GM18867 (cell line): ENCODE data around the gene LRRC4C.

Source experiments
- ATAC-seq: cut with Tn5 transposase; IDR thresholded peaks from one replicate; pipeline ENCODE4 v1.9.1; 2021; ENCODE audit warnings: mild to moderate bottlenecking, moderate library complexity; ENCODE audit not compliant: unreplicated experiment

The LRRC4C gene

DNA sequence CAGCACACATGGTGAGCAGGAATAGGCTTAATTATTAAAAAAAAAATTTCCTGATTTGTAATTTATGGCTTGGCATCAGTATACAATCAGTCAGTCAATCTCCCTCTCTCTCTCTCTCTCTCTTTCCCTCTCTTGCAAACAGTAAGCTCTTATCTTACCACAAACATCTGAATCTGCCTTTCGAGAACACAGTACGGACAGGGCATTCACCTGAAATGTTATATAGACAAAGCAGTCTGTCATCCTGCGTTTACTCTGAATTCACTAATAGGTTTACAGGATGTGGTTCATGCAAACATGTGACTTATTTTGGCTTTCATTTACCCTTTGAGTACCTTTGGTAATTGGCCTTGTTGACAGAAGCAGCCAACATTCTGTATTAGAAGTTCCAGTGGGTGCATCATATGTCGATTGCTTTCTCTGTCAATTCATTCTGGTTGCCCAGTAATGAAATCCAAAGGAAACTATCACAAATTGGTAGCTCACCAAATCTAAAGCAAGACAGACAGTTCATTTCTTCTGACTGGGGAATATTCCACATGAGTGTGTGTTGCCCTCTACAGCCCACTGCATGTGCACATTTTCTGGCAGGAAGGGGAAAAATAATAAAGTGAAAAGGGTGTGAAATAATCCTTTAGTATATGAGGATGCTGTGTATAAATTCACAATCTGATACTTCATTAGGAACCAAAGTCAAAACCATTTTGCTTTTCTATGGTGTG, 1058.2 kb downstream of the LRRC4C start:
- no peak for ATAC-seq

DNA sequence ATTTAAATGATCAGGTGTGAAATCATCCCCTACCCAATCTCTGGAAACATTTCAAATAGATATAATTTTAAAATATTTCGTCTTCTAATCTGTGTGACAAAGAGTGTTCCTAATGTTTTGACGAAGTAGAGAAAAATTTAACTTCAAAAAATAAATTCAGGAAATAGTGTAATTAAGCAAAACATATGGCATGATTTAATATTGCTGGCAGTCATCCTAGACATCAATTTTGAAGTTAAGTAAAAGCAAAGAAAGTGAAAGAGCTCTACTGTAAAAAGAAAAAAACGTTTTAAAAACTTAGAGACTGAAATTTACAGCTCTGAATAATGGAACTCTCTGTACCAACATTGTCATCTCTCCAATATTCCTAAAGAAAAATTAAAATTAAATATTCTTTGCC, 1062.3 kb downstream of the LRRC4C start:
- ATAC-seq = no peak

DNA sequence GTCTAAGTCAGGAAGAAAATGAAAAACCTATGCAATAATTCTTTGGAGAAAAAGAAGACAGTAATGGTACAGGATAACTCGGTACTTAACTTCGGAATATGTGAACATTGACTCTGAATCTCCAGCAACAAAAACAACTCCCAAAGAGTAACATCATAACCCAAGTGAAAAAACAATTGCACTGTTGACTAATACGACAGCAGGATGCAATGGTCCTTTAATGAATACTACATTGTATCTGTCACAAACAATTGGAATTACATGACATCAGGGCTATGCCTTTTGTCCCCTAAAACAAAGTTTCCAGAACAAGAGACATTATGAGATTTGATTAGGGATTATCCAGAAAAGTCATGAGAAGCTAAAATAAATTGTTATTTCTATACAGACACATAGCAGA, 1065.9 kb downstream of the LRRC4C start:
- ATAC-seq = no peak

DNA sequence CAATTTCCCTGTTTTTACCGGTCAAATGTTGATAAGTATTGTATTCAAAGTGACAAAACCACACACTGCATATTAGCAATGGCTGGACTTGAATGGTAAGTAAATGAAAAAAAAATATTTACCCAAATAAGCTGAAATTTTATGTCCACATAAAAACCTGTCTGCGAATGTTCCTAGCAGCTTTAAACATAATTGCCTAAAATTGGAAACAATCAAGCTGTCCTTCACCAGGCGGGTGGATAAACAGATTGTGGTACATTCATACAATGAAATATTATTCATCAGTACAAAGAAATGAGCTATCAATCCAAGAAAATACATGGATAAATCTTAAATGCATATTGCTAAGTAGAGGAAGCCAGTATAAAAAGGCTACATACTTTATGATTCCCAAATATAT, 1067.8 kb downstream of the LRRC4C start:
- ATAC-seq = no peak

DNA sequence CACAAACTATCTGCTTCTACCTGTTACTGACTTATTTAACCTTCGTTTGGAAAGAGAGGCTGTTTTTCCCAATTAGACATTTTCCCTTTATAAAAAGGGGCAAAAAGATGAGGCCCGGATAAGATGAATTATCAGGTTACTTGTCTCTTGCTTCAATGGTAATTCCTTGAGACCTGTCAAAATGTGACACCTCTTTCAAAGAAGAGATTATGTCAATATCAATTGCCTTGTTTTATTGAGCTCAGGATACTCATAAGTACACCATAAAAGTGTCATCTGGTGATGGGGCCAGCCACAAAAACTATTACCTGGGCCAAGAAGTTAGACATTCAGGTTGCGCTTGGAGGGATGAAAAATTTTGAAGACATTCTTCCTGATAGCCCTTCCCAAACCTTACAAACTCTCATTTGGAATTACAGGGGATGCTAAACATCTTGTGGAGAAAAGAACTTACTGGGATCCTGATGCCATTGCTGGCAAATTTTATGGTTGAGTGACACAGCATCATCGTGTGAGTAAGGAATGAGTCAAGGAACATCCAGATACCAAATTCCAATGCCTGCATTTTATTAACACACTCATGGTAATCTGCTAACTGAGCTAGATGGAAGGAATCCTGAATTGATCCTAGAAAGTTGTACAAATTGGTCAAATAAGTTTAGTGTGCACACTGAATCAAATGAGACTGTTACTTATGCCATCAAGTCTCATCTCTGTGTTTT, 1071.2 kb downstream of the LRRC4C start:
- no peak for ATAC-seq

DNA sequence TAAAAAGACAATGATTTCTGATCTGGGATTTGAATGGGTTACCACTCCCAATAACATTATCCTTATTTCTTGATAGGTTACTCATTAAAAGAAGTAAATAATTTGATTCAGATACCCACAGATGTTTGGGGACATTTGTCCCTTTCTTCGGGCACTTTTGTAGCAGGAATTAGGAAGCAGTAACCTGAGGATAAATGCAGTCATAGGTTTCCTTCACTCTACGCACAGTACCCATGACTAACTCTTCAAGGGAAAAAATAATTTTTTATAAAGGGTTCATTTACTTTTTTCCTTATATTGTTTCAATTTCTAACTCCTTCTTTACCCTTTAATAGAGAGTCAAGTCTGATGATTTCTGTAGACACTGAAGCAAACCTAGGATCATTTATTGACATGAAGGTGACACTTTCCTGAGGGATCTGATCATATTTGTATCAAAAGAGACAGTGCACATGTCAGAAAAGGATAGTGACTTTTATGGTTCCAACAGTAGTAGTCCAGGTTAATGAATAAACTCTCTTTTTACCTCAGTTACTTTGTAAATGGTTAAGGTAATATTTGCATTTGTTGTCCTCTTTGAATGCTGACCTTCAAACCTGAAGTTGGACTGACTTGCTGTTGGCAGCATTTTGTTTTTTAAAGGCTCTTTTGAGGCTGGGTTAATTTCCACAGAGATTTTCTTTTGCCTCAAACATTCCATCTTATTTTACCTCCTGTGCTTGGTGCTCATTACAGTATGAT, 1072.0 kb downstream of the LRRC4C start:
- no peak for ATAC-seq

DNA sequence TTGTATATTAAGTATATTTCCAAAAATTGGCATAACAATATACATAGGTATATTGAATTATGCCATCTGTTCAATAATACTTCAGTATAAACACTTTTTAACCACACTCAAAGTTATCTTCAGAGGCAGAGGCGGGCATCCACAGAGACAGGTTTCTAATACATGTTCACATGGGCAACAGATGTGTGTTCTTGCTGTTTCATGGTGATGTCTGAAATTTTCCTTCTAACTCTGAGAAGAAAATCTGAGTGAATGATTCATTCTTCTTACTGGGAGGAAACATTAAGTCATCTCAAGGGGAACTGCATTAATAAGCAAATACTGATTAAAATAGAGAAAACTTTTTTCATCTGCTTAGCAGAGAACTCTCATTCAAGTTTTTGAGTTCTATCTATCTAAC, 1074.5 kb downstream of the LRRC4C start:
- no peak for ATAC-seq

DNA sequence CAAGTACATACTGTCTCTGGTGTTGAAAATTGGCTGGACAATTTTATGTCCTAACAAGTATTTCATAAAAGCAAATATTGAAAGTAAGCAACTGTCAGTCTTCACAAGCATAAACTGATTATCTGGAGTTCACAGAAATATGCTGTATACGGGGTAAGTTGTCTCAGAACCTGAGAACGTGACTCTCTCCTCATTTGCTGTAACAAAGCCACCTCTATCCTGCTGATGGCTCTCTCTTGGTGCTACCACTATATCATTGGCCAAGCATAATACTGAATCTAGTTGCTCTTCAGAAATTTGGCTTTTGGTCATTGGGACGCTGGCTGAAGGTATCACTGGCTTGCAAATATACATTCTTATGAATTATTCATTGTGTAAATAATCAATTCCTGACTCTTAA, 1078.0 kb downstream of the LRRC4C start:
- ATAC-seq = no peak

DNA sequence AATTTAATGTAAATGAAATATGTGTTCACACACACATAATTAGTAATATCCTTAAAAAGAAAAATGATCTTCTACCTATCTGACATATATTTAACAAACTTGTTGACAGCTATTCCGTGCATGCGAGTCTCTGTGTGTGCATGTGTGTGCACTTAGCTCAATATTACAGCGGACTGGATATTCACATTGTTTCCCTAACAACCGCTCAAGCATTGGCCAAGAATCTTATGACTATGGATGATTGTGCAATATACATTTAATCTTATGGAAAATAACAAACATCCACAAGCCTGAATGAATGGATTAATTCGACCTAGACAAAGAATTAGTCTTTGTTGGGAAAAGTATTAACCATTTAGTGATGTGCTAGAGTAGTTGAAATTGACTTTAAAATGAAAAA, 1078.6 kb downstream of the LRRC4C start:
- ATAC-seq = no peak

DNA sequence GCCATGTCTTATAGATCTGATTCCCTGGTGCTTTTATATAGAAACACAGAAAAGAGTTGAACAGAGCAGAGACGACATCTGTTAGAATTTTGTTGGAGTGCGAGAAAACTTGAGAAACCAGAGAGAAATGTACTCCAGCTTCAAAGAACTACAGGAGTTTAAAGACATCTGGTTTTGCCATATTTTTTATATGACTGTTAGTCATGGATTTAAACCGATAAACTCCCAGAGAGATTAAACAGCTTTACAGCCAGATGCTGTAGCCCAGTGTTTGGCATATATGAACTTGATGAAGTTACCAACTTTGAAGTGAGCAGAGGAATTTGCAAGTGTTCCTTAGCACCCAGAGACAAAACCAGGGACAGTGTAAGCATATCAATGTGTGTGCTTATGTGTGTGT, 1083.1 kb downstream of the LRRC4C start:
- ATAC-seq = no peak

DNA sequence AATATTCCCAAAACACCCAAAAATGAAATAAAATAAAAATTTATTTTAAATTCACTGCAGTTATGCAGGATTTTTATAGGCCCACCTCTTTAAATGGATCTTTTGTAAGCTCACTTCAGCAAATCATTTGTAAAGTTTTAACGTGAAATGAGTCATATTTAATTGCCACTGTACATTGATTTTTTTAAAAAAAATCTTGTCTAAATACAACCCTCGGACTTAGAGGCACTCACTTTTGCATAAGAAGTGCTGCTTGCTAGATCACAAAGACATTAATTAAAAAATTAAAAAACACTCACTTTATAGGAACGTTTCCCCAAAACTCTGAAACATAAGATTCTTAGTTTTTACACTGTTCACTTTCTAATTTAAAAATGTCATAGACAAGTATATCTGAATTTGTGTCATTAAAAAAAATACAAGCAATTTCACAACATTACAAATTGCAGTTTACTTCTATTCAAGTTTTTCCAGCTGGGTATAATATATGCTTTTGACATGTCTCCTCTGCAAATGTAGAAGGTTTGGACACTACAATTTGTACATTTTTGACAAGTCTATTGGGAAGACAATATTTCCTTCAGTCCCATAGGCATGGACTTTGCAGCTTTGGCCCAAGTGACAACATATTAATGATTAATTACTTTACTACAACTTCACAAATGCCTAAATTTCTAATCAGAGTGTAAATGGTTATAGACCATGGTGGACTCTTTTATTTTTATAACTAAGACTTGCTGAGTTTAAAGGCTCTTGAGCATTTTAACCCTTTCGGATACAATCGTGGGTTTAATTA, 1088.4 kb downstream of the LRRC4C start:
- ATAC-seq = no peak

DNA sequence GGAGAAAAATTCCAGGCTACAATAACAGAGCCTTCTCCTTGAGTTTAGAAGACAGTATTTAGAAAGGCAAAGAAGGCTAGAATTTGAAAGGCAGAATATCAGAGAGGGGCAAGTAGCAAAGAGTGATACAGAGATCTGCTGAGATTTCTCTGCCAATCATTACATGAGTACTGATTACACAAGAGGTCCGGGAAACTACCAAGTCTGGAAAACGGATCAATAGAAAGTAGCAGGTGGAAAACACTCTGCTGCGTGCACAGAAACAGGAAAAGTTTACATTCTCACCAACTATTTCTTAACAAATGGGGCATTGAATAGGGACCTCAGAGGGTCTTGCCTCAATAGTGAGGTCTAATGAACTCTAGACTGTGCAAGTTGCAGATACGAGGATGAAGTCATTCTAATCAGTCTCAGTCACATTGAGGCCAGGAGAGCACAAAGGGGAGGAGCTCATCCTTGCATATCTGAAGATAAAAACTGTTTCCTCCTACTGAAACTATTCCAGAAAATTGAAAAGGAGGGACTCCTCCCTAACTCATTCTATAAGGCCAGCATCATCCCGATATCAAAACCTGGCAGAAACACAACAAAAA, 1099.2 kb downstream of the LRRC4C start:
- ATAC-seq = no peak

DNA sequence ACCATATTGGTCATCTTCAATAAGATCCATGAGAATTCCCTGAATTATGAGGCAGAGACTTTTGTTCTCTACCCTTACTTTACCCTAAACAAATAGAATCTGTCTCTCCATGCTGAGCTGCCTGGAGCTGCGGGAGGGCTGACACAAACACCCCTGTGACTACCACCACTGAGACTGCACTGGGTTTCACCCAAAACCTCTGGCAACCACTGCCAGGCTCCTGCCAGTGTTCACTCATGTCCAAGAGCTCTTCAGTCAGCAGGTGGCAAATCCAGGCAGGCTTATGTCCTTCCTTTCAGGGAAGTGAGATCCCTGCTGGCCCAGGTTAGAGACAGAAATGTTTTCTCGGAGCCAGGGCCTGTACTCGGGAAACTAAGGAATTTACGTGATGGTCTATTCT, 1105.3 kb downstream of the LRRC4C start:
- ATAC-seq = no peak

DNA sequence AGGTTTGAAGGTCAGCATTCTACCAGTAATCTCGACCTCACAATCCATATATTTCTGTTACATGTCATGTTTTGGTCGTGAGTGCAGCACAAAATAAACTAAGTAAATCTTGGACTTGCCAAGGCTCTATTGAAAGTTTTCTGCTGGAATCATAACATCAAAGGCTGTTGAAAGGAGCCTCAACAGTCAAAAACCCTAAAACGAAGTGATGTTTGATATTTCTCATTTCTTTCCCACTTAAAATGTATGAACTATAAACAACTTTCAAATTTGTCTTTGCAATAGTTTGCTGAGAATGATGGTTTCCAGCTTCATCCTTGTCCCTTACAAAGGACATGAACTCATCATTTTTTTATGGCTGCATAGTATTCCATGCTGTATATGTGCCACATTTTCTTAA, 1118.5 kb downstream of the LRRC4C start:
- ATAC-seq = no peak

DNA sequence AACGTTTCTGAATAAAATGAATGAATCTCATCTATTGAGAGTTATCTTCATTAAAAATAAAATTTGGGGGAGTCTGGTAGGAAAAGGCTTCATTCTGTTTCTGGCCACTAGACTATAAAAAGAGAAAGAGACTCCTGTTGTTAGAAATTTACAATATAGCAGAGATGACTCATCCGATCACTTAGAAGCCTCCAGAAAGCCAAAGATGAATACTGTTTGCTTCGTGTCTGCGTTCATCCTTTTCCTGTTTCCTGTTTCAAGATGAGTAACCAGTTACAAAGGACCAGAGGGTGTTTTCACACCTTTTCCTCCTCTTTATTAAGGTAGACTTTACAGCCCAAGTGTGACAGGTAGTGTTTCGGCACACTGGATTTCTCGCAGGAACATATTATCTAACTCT, 1120.7 kb downstream of the LRRC4C start:
- ATAC-seq = peak; percentile 74

DNA sequence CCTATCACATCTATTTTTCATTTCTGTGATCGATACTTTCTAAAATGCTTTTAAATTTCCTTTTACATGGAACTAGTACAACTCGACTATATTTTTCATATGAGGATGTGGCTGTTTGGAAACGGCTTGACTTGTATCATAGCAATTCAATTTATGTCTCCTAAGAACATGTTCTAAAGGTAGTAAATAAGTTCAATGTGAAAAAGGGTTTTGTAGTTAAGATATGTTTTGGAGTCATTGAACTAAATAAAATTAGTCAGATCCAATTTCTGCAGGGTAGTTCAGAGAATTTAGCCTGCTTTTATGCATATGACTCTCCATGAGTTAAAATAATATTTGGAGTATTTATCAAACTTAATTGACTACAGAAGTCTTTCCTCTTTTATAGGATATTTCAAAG, 1121.4 kb downstream of the LRRC4C start:
- ATAC-seq = no peak

DNA sequence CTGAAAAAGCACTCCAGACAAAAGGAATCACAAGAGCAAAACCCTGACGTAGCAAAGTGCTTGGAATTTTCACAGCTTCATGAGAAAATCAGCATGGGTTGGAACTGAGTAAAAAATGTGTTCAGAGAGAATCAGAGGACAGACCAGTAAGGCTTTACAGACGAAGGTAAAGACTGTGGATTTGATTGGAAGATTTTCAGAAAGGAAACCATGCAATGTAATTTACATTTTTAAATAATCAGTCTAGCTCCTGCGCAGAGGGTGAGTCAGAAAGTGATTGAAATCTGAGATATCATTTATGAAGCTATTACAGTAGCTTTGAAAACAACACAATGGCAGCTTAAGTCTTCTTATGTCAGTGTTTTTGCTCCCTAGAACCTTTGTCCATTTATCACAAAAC, 1122.3 kb downstream of the LRRC4C start:
- ATAC-seq = no peak

DNA sequence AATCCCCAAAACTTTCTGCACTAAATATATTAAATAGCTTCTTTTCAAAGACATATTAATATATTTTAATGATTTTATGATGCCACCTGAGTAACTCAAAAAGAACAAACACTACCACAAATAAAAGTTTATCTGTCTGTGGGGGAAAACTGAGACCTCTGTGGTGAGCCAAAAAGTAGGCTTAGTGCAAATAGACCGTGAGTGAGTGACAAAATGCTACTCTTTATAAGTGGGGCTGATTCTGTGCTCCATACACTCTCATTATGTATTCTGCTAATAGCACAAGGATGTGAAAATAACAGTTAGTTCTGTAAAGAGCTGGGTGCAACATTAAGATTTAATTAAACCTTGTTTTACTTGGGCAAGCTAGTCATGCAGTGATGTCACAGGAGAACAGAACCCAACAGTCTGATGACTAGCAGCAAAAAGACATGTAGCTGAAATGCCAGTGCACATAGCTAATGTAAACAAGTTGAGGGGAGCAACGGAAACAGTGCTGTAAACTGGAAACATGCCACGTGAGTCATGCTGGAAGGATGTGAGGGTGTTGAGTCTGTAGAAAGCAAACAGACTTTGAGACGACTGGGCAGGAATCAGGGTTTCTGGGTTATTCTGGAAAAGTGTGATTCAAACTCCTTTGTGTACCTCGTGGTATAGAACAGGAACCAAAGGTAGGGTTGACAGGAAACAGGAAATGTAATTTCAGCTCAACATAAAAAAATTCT, 1130.4 kb downstream of the LRRC4C start:
- ATAC-seq = no peak

DNA sequence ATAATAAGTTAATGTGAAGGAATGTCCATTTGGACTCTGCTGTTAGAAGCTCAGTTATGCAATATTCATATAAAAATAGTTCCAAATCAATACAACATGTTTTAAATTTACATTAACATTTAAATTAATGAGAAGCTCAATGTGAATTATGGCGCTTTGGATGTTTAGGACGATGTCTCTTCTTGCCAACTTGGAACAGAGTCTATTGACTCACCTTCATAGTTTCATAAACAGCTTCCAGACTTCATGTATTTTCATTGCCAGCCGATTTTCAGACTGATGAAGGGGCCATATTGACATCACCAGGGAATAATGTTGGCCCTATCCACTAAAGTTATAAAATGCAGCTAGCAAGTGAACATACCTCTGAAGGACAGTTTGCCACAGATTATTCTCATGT, 1136.2 kb downstream of the LRRC4C start:
- ATAC-seq = no peak

DNA sequence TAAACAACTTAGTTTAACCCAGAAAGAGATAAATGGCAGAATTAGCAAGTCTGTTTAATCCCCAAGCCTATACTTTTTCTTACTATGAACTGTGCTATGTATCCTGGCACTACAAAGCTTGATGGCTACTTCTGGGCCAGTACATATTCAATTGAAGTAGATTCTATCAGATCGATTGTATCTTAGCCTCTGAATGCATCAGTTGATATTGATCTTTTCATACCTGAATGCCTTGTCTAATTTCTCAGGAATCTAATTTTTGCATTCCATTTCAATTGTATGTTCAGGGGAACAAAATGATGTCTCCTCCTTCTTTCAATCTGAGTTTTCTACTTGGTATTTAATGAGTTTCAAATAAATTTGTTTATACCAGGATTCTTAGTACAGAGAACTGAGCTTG, 1137.9 kb downstream of the LRRC4C start:
- ATAC-seq = no peak
